CD4-positive, alpha-beta T cell treated with Interleukin-10 for 1 hour (primary cell): Measurements from ENCODE around the gene FDX2.
"Not testable (repeated sequence)": the region's sequence is repeated elsewhere in the genome, so short reads cannot be mapped to it uniquely, and the experiment has no call there.

Experiments used
- DNase-seq: peaks from one replicate; pipeline ENCODE4 v3.0.0-alpha.2; 2020

The FDX2 gene

GRCh38 chr19:10283301-10284064 is 32.3 kb downstream of the FDX2 start:
- DNase-seq: no peak

GRCh38 chr19:10282043-10282442 is 33.8 kb downstream of the FDX2 start:
- DNase-seq: not testable (repeated sequence)

GRCh38 chr19:10279737-10280442 is 35.9 kb downstream of the FDX2 start:
- DNase-seq: no peak

DNA sequence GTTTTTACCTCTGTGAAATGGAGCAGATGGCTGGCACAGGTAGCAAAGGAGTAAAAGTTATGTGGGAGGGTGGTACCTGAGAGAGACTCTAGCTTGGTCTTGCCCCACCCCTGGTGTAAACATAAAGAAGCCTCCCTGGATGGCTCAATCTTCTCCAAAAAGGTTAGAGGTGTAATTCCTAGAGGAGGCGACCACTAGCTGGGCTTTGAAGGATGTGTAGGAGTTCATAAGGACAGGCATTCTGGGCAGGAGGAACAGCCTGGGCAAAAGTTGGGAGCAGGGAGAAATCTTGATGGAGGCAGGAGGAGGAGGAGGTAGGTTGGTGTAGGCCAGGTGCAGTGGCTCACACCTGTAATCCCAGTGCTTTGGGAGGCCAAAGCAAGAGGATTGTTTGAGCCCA is 36.9 kb downstream of the FDX2 start:
- DNase-seq: no peak

- DNase-seq: no peak
Measured at GRCh38 chr19:10277795-10278589, 37.8 kb downstream of the FDX2 start.

- no peak for DNase-seq
Measured at GRCh38 chr19:10274589-10274988, 41.2 kb downstream of the FDX2 start.

DNA sequence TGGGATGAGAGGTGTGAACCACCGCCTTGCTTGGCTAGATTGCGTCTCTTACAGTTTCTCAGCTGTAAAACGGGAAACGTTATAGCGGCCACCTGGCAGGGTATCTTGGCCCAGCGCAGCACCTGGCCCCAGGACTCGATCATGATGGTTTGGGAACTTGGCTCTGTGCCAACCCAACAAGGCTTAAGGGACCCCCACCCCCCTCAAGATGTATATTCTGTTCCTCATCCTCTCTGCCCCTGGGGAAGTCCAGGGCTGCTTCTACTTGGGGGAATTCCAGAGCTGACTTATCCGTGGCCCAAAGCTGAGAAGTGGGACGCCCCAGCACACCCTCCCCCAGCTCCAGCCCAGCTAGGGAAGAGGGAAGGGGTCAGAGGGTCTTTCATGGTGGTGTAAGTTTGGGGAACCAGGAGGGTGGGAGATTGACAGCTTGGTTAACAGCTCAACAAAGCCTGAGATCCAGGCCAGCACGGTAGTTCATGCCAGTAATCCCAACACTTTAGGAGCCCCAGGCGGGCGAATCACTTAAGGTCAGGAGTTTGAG is 44.2 kb downstream of the FDX2 start:
- peak; percentile 75 for DNase-seq

- DNase-seq: peak; percentile 88
Measured at GRCh38 chr19:10270616-10271394, 45.0 kb downstream of the FDX2 start, which contains the start of gene ICAM1. TSS of gene ICAM1 (plus strand) at chr19:10271120. CDS start at chr19:10271160, 40 bp downstream.

- peak; percentile 81 for DNase-seq
Measured at GRCh38 chr19:10270180-10270615, 45.6 kb downstream of the FDX2 start.

DNA sequence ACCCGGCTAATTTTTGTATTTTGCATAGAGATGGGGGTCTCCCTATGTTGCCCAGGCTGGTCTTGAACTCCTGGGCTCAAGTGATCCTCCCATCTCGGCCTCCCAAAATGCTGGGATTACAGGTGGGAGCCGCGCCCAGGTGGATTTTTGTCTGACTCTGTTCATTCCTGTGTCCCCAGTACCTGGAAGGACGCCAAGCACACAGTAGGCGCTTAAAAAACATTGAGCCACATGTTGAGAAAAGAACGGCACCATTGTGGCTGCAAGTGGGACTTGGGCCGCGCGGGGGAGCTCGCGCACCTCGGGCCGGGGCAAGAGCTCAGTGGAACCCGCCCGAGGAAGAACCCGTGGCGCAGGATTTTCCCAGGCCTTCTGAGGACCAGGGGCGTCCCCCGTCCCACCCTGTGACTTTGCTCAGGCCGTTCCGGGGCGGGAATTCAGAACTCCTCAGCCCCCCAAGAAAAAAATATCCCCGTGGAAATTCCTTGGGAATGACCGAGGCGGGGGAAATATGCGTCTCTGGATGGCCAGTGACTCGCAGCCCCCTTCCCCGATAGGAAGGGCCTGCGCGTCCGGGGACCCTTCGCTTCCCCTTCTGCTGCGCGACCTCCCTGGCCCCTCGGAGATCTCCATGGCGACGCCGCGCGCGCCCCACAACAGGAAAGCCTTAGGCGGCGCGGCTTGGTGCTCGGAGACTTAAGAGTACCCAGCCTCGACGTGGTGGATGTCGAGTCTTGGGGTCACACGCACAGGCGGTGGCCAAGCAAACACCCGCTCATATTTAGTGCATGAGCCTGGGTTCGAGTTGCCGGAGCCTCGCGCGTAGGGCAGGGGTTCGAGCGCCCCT is 46.3 kb downstream of the FDX2 start:
- peak; percentile 92 for DNase-seq

- DNase-seq: no peak
Measured at GRCh38 chr19:10268071-10268470, 47.7 kb downstream of the FDX2 start.

DNA sequence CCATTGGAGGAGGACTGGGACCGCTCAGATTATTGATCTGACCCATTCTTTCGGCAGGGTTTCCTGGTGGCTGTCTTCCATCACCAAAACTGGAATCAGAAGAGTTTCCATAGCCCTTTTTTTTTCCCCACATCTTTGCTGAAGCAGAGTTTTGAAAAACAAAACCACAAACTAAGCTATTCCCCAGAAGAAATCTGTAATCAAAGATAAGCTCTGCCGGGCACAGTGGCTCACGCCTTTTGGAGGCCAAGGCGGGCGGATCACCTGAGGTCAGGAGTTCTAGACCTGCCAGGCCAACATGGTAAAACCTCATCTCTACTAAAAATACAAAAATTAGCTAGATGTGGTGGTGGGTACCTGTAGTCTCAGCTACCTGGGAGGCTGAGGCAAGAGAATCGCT is 49.1 kb downstream of the FDX2 start:
- DNase-seq: no peak

DNA sequence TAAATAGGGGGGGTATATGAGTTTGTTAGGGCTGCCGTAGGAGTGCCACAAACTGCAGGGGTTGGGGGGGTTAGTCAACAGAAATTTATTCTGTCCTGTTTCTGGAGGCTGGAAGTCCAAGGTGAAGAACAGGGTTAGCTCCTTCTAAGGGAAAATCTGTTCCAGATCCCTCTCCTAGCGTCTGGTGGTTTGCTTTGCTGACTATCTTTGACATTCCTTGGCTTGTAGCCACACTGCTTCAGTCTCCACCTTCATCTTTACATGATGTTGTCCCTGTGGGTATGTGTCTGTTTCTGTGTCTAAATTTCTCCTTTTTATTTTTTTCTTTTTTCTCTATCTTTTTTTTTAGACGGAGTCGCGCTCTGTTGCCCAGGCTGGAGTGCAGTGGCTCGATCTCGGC is 53.0 kb downstream of the FDX2 start:
- DNase-seq: no peak

DNA sequence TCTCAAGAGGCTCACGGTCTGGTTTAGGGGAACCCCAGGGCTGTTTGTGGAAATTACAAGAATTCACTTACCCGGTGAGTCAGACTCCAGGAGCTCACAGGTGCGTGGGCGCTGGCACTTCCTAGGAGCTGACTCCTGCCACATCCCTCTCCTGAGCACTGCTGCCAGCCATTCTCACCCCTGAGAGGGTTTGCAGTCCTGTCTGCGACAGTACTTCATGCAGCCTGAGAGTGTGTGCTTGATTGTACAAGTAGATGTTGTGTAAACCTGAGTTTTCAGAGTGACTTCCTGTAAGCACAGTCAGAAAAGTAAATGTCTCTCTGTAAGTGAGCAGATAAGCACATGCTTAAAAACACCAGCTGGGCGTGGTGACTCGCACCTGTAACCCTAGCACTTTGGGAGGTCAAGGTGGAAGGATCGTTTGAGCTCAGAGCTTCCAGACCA is 55.7 kb downstream of the FDX2 start:
- no peak for DNase-seq
